ACC112 (cell line): ENCODE data around the gene WRAP73.

ENCODE experiments used
- H2AFZ ChIP-seq: fragments of 200-600 bp; sonication (generic); one replicate; pipeline ENCODE4 v1.6.0; 2017; ENCODE audit warnings: antibody characterized with exemption, low read length; ENCODE audit not compliant: unreplicated experiment
- H3K27ac ChIP-seq: fragments of 200-600 bp; sonication (generic); 2 replicates; pipeline ENCODE4 v1.5.1; 2014; ENCODE audit warnings: low read depth, mild to moderate bottlenecking, antibody characterized with exemption, low read length, moderate library complexity
- H3K27me3 ChIP-seq: fragments of 200-600 bp; sonication (generic); 2 replicates; pipeline ENCODE4 v1.6.1; 2014; ENCODE audit warnings: mild to moderate bottlenecking, antibody characterized with exemption, low read length, moderate library complexity, mixed read lengths; ENCODE audit not compliant: insufficient read depth
- H3K36me3 ChIP-seq: fragments of 200-600 bp; sonication (generic); 2 replicates; pipeline ENCODE4 v1.6.1; 2016; ENCODE audit warnings: mild to moderate bottlenecking, antibody characterized with exemption, low read length, moderate library complexity, mixed read lengths; ENCODE audit not compliant: insufficient read depth
- H3K4me1 ChIP-seq: fragments of 200-600 bp; sonication (generic); one replicate; pipeline ENCODE4 v1.6.1; 2016; ENCODE audit warnings: low read length, mixed read lengths; ENCODE audit not compliant: insufficient read depth, unreplicated experiment, control insufficient read depth
- H3K4me3 ChIP-seq: fragments of 200-600 bp; sonication (generic); 2 replicates; pipeline ENCODE4 v1.5.1; 2014; ENCODE audit warnings: mild to moderate bottlenecking, low read depth, low read length
- H3K79me2 ChIP-seq: fragments of 200-600 bp; sonication (generic); one replicate; pipeline ENCODE4 v1.6.0; 2016; ENCODE audit warnings: low read length; ENCODE audit not compliant: control insufficient read depth, unreplicated experiment, insufficient read depth

WRAP73 gene

GRCh38 chr1:3581296-3582036 lies 68.4 kb downstream of the WRAP73 start:
- no peaks in the 10 kb centered on the region for H3K27me3 ChIP-seq
- H3K36me3 ChIP-seq: no peaks in the 10 kb centered on the region
- H3K4me1 ChIP-seq: no peaks in the 10 kb centered on the region
- H3K4me3 ChIP-seq: no peak overlapping the region
- no peak overlapping the region for H2AFZ ChIP-seq
- no peak overlapping the region for H3K27ac ChIP-seq
- no peaks in the 10 kb centered on the region for H3K79me2 ChIP-seq
